B cell (primary cell): ENCODE data around the gene SLC25A48.

Experiments
- EZH2 ChIP-seq: IDR thresholded peaks from 2 replicates; pipeline ENCODE4 v1.6.1; 2012; ENCODE audit warnings: borderline replicate concordance, low read depth, mild to moderate bottlenecking, moderate library complexity, low read length; ENCODE audit not compliant: insufficient read depth, poor library complexity, severe bottlenecking
- TF ChIP-seq, protein P1 (sequence below): fragments of 200-600 bp; IDR thresholded peaks from one replicate; pipeline ENCODE4 v1.8.0; 2022; ENCODE audit warnings: antibody characterized with exemption, mild to moderate bottlenecking

- TF ChIP-seq, protein P1, sequence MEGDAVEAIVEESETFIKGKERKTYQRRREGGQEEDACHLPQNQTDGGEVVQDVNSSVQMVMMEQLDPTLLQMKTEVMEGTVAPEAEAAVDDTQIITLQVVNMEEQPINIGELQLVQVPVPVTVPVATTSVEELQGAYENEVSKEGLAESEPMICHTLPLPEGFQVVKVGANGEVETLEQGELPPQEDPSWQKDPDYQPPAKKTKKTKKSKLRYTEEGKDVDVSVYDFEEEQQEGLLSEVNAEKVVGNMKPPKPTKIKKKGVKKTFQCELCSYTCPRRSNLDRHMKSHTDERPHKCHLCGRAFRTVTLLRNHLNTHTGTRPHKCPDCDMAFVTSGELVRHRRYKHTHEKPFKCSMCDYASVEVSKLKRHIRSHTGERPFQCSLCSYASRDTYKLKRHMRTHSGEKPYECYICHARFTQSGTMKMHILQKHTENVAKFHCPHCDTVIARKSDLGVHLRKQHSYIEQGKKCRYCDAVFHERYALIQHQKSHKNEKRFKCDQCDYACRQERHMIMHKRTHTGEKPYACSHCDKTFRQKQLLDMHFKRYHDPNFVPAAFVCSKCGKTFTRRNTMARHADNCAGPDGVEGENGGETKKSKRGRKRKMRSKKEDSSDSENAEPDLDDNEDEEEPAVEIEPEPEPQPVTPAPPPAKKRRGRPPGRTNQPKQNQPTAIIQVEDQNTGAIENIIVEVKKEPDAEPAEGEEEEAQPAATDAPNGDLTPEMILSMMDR: no peak
- TF ChIP-seq EZH2: no peak
Observed at GRCh38 chr5:135890296-135890695, 55.8 kb downstream of the SLC25A48 start.
